ENCODE data around the gene SYPL1.

DNA sequence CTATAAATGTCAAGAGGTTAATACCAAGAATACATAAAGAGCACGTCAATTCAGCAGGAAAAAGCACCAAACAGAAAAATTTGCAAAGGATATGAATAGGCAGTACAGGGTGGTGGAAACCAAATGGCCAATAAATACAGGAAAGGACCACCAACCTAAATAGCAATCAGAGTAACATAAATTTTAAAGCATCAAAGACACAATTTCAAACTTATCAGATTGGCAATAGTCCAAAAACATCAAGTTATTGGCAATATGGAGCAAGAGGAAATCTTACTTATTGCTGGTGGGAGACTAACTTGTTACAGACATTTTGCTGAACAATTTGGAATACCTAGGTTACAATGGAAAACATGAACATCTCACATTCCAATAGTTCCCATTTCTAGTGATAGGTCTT lies 24.1 kb downstream of the SYPL1 start:
- TF ChIP-seq, protein P1, sequence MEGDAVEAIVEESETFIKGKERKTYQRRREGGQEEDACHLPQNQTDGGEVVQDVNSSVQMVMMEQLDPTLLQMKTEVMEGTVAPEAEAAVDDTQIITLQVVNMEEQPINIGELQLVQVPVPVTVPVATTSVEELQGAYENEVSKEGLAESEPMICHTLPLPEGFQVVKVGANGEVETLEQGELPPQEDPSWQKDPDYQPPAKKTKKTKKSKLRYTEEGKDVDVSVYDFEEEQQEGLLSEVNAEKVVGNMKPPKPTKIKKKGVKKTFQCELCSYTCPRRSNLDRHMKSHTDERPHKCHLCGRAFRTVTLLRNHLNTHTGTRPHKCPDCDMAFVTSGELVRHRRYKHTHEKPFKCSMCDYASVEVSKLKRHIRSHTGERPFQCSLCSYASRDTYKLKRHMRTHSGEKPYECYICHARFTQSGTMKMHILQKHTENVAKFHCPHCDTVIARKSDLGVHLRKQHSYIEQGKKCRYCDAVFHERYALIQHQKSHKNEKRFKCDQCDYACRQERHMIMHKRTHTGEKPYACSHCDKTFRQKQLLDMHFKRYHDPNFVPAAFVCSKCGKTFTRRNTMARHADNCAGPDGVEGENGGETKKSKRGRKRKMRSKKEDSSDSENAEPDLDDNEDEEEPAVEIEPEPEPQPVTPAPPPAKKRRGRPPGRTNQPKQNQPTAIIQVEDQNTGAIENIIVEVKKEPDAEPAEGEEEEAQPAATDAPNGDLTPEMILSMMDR (IDR thresholded peaks at IDR 0.05 in 8 of 11, conservative IDR thresholded peaks at IDR 0.05 in 3 of 11) = no peak
- TF ChIP-seq POLR2A (IDR thresholded peaks at IDR 0.05) = no peak
- TF ChIP-seq POLR2AphosphoS5 (IDR thresholded peaks at IDR 0.05) = no peak

Data from spleen (tissue), 7 donors.